Measurements from ENCODE around the gene MRPL52.

DNA sequence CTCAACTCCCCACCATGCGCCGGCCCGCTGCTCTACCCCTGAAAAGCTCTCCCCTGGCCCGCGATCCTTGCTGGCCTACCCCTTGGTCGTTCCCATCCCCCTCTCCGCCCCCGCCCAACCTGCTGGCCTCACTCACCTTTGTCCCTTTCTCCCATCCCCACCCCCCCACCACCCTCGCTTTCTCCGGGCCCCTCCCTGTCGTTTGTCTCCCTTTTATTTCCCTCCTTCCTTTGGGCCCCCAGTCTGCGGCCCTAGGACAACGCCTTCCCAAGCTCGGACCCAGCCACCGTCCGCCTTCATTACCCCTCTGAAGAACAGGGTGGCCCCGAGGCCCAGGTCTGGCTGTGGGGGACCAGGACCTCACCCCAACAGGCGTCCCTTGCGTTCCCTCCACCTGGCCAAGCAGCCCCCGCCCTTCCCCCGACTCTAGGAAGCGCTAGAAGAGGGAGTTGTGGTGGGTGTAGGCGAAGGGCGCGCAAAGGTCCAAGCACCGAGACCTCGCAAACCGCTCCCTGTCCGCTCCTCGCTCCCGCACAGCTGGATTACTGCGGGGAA lies 7.6 kb upstream of the MRPL52 start:
- no peak for TF ChIP-seq ZBTB3 (CRISPR knock-in tag; IDR thresholded peaks at IDR 0.05; ENCODE audit: borderline replicate concordance, low read depth)
- TF ChIP-seq ZFY (CRISPR knock-in tag; IDR thresholded peaks at IDR 0.05): no peak; the same call in 1 of the 2 replicates
- TF ChIP-seq SP2 (CRISPR knock-in tag; IDR thresholded peaks at IDR 0.05): no peak
- TF ChIP-seq ZNF24 (IDR thresholded peaks at IDR 0.05): no peak
- TF ChIP-seq ZNF703 (CRISPR knock-in tag; IDR thresholded peaks at IDR 0.05; ENCODE audit: borderline replicate concordance): no peak
- no peak for TF ChIP-seq GLI4 (CRISPR knock-in tag; IDR thresholded peaks at IDR 0.05; ENCODE audit: borderline replicate concordance)
- no peak for TF ChIP-seq POLR2A (IDR thresholded peaks at IDR 0.05; ENCODE audit: insufficient read depth in 1 of 2, low read depth in 2 of 2, low read length in 2 of 2)
- TF ChIP-seq TP53 (CRISPR knock-in tag; conservative IDR thresholded peaks at IDR 0.05): no peak

All from HepG2 (cell line).